Medulla oblongata (tissue), 1 donor: ENCODE measurements around the gene P3H3.
A peak's percentile ranks its signal among the peaks of the same experiment; 100 is the strongest.

Experiments
- DNase-seq: peaks from one replicate; pipeline ENCODE4 v3.0.0-alpha.2; 2015; ENCODE audit errors: extremely low spot score

Gene P3H3

DNA sequence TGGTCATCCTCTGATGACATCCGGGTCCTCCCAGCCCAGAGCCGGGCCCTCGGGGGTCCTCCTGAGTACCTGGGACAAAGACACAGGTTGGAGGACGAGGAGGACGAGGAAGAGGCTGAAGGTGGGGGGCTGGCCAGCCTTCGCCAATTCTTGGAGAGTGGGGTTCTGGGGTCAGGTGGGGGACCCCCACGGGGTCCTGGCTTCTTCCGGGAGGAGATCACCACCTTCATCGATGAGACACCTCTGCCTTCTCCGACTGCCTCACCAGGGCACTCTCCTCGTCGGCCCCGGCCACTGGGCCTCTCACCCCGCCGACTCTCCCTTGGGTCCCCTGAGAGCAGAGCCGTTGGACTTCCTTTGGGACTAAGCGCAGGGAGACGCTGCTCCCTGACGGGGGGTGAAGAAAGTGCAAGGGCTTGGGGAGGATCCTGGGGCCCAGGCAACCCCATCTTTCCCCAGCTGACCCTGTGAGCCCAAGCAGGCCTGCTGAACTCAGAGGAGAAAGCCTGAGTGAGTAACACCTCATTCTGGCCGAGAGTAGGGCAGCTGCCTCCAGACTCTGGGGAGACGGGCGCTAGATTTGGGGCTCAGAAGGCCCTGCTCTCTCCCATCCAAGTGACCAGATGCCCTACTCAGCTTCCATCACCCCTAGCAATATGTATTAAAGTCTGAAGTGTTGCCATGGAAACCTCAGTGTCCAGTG lies 1.3 kb upstream of the P3H3 start:
- DNase-seq = no peak

DNA sequence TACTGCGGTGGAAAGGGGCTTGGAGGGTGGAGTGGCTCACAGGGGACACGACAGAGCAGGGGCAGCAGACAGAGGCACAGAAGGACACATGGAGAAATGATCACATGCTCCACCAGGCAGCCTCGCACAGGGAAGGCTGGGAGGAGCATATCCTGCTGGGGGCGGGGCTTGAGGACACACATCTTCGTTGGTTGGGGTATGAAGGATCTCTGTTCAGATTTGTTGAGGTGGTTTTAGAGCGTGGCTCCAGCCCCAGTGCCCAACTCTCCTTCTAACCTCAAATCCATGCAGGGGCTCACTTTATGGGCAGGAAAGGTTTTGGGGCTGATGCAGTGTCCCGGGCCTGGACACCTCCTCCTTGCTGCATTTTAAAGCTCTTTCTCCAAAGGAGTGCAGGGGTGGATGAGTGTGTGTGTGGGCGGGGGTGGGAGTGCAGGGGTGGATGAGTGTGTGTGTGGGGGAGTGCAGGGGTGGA lies 733 bp upstream of the P3H3 start:
- peak; percentile 69 for DNase-seq

- no peak for DNase-seq
These were observed 751 bp downstream of the P3H3 start for GRCh38 chr12:6828781-6829535.

DNA sequence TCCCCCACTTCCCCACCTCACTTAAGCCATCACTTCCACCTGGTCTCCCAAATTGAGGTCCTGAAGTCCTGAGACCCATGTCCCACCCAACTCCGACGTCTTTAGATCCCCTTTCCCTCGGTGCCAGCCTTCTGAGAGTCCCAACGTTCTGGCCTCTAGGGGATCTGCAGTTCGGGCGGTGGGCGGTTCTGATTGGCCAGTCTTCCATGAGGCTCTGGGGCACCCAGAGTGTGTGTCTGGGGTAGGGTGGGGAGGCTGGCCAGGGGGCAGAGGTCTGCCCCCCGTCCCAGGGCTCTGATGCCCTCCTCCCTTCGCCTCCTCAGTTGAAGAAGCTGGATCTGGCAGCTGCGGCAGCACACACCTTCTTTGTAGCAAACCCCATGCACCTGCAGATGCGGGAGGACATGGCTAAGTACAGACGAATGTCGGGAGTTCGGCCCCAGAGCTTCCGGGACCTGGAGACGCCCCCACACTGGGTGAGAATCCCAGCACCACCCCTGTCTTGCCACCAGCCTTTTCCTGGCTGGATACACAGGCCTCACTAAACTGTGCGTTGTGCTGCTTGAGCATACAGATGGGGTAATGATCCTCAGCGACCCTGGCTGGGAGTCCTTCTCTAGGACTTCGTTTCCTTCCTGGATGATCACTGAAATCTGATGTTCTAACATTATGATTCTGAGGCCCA lies 1.5 kb downstream of the P3H3 start:
- DNase-seq = no peak

- DNase-seq = no peak
These were observed 2.2 kb downstream of the P3H3 start for GRCh38 chr12:6830286-6830890.

DNA sequence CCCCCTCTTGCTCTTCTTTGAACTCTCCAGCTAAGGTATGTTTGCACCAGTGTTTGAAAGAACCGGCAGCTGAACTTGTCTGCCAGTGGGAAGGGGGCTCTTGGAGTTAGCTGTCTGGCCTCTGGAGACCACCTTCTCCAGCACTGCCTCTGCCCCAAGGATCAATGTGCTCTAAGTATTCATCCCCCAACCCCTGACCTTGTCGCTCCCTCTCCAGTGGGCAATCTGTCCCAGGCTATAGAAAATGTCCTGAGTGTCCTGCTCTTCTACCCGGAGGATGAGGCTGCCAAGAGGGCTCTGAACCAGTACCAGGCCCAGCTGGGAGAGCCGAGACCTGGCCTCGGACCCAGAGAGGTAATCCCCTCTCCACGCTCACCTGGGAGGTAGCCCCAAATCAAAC lies 2.8 kb downstream of the P3H3 start:
- DNase-seq = no peak

DNA sequence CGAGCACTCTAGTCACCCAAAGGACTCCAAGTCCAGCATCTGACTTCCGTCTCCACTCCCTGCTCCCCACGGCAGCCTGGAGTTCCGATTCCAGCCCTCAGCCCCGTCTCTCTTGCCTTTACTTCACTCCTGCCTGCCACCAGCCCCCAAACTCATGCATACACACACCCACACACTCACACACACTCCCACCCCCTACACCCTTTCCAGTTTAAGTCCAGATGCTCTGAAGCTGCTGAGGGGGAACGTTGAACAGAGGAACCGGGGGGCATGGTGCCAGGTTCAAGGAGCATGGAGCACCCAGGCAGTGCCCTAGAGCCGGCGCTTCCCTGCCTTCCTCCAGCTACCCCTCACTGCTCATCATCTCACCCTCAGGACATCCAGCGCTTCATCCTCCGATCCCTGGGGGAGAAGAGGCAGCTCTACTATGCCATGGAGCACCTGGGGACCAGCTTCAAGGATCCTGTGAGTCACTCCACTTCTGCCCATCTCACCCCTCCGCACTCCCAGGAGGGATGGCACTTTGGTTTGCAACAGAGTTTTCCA lies 3.3 kb downstream of the P3H3 start:
- no peak for DNase-seq

- DNase-seq = no peak
These were observed 3.9 kb downstream of the P3H3 start for GRCh38 chr12:6832125-6832524.

DNA sequence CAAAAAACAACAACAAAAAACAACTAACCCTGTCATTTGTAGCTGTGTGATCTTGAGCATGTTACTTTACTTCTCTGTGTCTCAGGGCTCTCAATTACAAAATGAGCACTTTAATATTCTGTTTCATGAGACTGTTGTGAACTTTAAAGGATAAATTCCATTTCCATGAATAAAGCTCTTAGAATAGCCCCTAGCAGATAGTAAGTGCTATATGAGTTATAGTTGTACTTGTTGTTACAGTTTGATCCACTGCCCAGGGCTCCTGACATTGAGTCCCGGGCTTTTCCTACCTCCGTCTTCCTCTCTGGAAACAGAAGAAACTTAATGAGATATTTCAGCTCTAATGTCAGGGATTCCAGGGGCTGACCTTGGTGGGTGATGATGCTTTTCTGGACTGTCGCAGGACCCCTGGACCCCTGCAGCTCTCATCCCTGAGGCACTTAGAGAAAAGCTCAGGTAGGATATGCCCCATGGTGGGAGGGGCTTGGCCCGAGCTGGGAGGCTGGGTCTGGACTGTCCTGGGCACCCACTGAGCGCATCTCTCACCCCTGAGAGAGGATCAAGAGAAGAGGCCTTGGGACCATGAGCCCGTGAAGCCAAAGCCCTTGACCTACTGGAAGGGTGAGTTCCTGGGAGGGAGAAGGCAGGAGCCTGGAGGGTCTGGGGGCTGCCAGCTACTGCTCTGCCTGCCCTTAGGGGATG lies 5.1 kb downstream of the P3H3 start:
- DNase-seq = no peak

GRCh38 chr12:6834254-6834653 lies 6.0 kb downstream of the P3H3 start:
- no peak for DNase-seq

- no peak for DNase-seq
These were observed 6.7 kb downstream of the P3H3 start for GRCh38 chr12:6834873-6835272.

DNA sequence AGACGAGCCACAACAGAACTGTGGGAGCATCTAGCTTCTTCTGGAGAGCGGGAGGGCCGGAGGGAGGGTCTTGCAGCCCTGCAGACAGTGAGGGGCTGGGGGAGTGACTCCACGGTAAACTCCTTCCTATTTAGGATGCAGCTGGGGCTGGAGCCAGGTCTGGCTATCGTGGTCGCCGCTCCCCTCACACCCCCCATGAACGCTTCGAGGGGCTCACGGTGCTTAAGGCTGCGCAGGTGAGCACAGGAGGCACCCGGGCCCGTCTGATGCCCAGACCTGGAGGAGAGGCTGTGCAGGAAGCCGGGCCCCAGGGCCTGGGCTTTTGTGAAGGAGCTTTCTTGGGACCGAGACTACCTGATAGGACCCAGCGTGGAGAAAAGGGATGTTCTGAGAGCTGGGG lies 8.6 kb downstream of the P3H3 start:
- DNase-seq = no peak

DNA sequence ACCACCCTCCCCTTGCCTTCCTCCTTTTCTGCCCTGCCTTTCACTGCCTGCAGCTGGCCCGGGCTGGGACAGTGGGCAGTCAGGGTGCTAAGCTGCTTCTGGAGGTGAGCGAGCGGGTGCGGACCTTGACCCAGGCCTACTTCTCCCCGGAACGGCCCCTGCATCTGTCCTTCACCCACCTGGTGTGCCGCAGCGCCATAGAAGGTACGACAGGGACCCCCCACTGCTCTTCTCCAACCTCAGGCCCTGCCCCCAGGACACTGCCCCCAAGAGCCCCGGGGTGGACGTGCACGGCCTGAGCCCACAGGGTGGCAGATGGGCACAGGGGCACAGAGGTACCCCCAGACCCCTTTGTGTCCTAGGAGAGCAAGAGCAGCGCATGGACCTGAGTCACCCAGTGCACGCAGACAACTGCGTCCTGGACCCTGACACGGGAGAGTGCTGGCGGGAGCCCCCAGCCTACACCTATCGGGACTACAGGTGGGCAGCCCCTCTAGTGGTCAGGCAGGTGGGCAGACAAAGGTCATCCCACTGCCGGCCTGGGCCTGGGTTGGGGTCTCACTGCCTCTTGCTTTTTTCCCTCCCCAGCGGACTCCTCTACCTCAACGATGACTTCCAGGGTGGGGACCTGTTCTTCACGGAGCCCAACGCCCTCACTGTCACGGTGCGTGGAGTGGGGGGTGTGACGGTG lies 9.3 kb downstream of the P3H3 start:
- no peak for DNase-seq

- no peak for DNase-seq
These were observed 10.6 kb downstream of the P3H3 start for GRCh38 chr12:6838854-6839253.

DNA sequence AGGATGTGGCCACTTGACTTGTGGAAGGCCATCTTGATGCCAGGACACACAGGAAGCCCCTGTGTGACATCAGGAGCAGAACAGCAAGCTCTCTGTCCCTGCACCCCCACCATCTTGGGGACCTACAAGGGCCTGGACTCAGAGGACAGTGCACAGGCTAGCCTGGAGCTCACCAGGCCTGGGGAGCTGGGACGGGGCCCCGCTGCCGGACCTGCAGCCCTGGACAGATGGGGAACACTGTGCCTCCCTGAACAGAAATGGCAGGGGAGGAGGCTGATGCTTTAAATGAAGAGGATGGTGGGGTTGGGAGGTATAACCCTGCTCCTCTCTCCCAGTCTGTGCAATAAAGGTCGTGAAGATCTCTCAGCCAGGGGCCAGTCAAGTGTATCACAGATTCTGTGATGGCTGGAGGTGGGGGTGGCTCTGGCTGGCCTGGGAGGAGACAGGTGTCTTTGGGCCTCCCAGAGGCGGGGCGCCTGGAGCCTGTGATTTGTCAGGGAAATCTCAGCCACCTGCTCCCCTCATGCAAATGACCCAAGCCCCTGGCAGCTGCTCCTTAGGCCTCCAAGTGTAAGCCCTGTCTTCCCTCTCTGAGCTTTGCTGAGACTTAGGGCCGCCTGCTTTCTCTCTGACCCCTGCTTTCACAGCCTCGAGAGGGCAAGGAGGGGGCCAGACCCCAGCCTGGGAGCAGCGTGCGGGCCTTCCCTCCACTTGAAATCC lies 11.4 kb downstream of the P3H3 start:
- no peak for DNase-seq

GRCh38 chr12:6840330-6840729 lies 12.1 kb downstream of the P3H3 start:
- no peak for DNase-seq

DNA sequence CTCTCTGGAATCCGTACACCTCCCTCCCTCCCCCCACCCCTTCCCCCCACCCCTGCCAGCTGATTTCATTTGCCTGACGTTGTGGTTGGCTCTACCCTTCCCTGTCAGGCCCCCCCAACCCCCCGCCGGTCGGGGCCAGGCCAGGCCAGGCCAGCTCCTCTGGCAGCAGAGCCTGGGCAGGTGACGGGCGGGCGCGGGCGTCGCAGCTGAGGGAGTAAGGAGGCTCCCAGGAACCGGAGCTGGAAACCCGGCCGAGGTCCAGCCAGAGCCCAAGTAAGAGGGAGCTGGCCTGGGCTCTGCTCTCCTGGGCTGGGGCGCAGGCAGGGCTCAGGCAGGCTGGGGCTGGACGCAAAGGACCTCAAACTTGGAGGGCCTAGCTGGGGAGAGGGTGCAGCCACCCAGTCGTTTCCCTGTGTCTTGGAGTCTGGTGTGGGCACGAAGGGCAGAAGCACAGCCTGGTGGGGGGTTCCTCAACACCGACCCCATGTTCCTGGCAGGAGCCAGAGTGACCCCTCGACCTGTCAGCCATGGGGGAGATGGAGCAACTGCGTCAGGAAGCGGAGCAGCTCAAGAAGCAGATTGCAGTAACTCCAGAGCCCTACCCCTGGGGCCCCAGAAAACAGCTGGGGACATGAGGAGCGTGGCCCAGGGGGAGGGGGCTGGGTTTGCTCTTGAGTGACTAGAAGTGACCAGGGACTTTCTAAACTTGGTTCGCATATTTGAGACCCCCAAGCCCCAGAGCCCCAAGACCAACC lies 12.7 kb downstream of the P3H3 start, which contains the start of gene GNB3:
Gene GNB3 (plus strand): TSS at position 165 of the 755 bp plus-strand sequence. CDS start 363 bp downstream, at position 528.
- no peak for DNase-seq

DNA sequence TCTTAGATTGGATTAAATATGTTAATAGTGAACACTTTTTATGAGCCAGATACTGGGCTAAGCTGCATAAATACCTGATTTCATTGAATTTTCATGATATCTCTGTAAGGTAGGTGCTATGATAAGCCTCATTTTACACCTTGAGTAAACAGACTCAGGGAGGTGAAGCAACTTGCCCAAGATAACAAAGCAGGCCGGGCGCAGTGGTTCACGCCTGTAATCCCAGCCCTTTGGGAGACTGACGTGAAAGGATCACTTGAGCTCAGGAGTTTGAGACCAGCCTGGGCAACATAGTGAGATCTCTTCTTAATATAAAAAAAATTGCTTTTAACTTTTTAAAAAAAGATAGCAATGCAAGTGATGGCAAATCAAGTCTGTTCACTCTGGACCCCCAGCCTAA lies 13.9 kb downstream of the P3H3 start:
- no peak for DNase-seq
